Muscle of arm (tissue), 14 donors: ENCODE data around the gene NCDN. TPM values are rescaled to one million over a fixed set of nuclear protein-coding genes. Genes with fewer than 3 reads are reported as not detected.
A peak's percentile ranks its signal among the peaks of the same experiment; 100 is the strongest.

Source experiments
- DNase-seq: peaks from one replicate; pipeline ENCODE4 v3.0.0-alpha.2; 2013
- long read RNA-seq, 11 donors: transcript quantifications; one replicate each; lab custom pipeline, GENCODE V29; 2026
- polyA plus RNA-seq, 12 donors: library from polyadenylated mRNA; unstranded; fragments of 120-200 nt; gene quantifications; one replicate each; pipeline ENCODE4 v1.2.1, GENCODE V29; 2013; ENCODE audit not compliant: insufficient read length in 12 of 12

Gene NCDN
- 10 to 100 TPM in 10 of 12 donors, 1 to 10 TPM in 1, not detected in 1; 5.6 to 18.0 (median 13.9) TPM for polyA plus RNA-seq
- long read RNA-seq, donor 1, partial matches to known transcripts = 16 of 16 reads
- long read RNA-seq, donor 1, other reads (novel, unspliced or antisense) = 0 of 16 reads
- long read RNA-seq, donor 2, partial matches to known transcripts = 0 of 2 reads
- long read RNA-seq, donor 2, other reads (novel, unspliced or antisense) = 0 of 2 reads
- long read RNA-seq, donor 3 = 0 reads
- long read RNA-seq, donor 4 = 0 reads
- long read RNA-seq, donor 5, partial matches to known transcripts = 0 of 2 reads
- long read RNA-seq, donor 5, other reads (novel, unspliced or antisense) = 0 of 2 reads
- long read RNA-seq, donor 6, partial matches to known transcripts = 0 of 1 reads
- long read RNA-seq, donor 6, other reads (novel, unspliced or antisense) = 0 of 1 reads
- long read RNA-seq, donor 7, partial matches to known transcripts = 0 of 2 reads
- long read RNA-seq, donor 7, other reads (novel, unspliced or antisense) = 0 of 2 reads
- long read RNA-seq, donor 8, partial matches to known transcripts = 0 of 5 reads
- long read RNA-seq, donor 8, other reads (novel, unspliced or antisense) = 0 of 5 reads
- long read RNA-seq, donor 9, partial matches to known transcripts = 0 of 4 reads
- long read RNA-seq, donor 9, other reads (novel, unspliced or antisense) = 0 of 4 reads
- long read RNA-seq, donor 10, partial matches to known transcripts = 0 of 2 reads
- long read RNA-seq, donor 10, other reads (novel, unspliced or antisense) = 0 of 2 reads
- long read RNA-seq, donor 11, partial matches to known transcripts = 0 of 2 reads
- long read RNA-seq, donor 11, other reads (novel, unspliced or antisense) = 0 of 2 reads

- DNase-seq = peak; percentile 97
Observed at GRCh38 chr1:35557611-35558373, at the start of gene NCDN. TSS of gene NCDN (plus strand) at chr1:35557799. CDS start at chr1:35558191, 392 bp downstream.

GRCh38 chr1:35507947-35508346 is 49.7 kb upstream of the NCDN start:
- no peak for DNase-seq

- no peak for DNase-seq
Observed at GRCh38 chr1:35509558-35509957, 48.0 kb upstream of the NCDN start.

GRCh38 chr1:35511305-35511704 is 46.3 kb upstream of the NCDN start:
- no peak for DNase-seq

GRCh38 chr1:35518183-35518582 is 39.4 kb upstream of the NCDN start:
- DNase-seq = no peak

GRCh38 chr1:35519432-35519831 is 38.2 kb upstream of the NCDN start:
- DNase-seq = no peak

GRCh38 chr1:35524106-35524505 is 33.5 kb upstream of the NCDN start:
- DNase-seq = no peak

GRCh38 chr1:35530168-35530567 is 27.4 kb upstream of the NCDN start:
- DNase-seq = no peak

- DNase-seq = no peak
Observed at GRCh38 chr1:35530946-35531345, 26.7 kb upstream of the NCDN start.

- no peak for DNase-seq
Observed at GRCh38 chr1:35531368-35531767, 26.2 kb upstream of the NCDN start.

- DNase-seq = peak; percentile 30
Observed at GRCh38 chr1:35532497-35533223, 24.9 kb upstream of the NCDN start.

GRCh38 chr1:35533586-35533985 is 24.0 kb upstream of the NCDN start:
- no peak for DNase-seq

GRCh38 chr1:35535243-35535642 is 22.4 kb upstream of the NCDN start:
- no peak for DNase-seq

- DNase-seq = no peak
Observed at GRCh38 chr1:35536556-35537162, 20.9 kb upstream of the NCDN start.

GRCh38 chr1:35537806-35538205 is 19.8 kb upstream of the NCDN start:
- no peak for DNase-seq

- no peak for DNase-seq
Observed at GRCh38 chr1:35539073-35539823, 18.4 kb upstream of the NCDN start.

GRCh38 chr1:35539824-35540261 is 17.8 kb upstream of the NCDN start:
- DNase-seq = no peak

- no peak for DNase-seq
Observed at GRCh38 chr1:35544976-35545375, 12.6 kb upstream of the NCDN start.

- DNase-seq = no peak
Observed at GRCh38 chr1:35546614-35547013, 11.0 kb upstream of the NCDN start.

GRCh38 chr1:35553851-35554250 is 3.7 kb upstream of the NCDN start:
- no peak for DNase-seq
